GM21576 (cell line): ENCODE measurements around the gene CEL.
"Not testable (repeated sequence)": the region's sequence is repeated elsewhere in the genome, so short reads cannot be mapped to it uniquely, and the experiment has no call there.

Source experiments
- ATAC-seq: cut with Tn5 transposase; IDR thresholded peaks from one replicate; pipeline ENCODE4 v1.9.1; 2021; ENCODE audit warnings: mild to moderate bottlenecking, moderate library complexity; ENCODE audit not compliant: unreplicated experiment

CEL gene

GRCh38 chr9:133046196-133046899 lies 15.4 kb upstream of the CEL start:
- no peak for ATAC-seq

- ATAC-seq = no peak
Measured at GRCh38 chr9:133046900-133047295, 14.9 kb upstream of the CEL start.

- no peak for ATAC-seq
Measured at GRCh38 chr9:133048595-133048994, 13.2 kb upstream of the CEL start.

- ATAC-seq = no peak
Measured at GRCh38 chr9:133049043-133049442, 12.7 kb upstream of the CEL start.

GRCh38 chr9:133050142-133050541 lies 11.6 kb upstream of the CEL start:
- no peak for ATAC-seq

GRCh38 chr9:133050781-133051180 lies 11.0 kb upstream of the CEL start:
- ATAC-seq = no peak

GRCh38 chr9:133051281-133051900 lies 10.4 kb upstream of the CEL start:
- no peak for ATAC-seq

- no peak for ATAC-seq
Measured at GRCh38 chr9:133051966-133052539, 9.7 kb upstream of the CEL start.

GRCh38 chr9:133054194-133054890 lies 7.4 kb upstream of the CEL start:
- ATAC-seq = no peak

GRCh38 chr9:133054966-133055365 lies 6.8 kb upstream of the CEL start:
- ATAC-seq = no peak

GRCh38 chr9:133055788-133056420 lies 5.9 kb upstream of the CEL start:
- ATAC-seq = no peak

GRCh38 chr9:133056533-133056932 lies 5.2 kb upstream of the CEL start:
- no peak for ATAC-seq

- ATAC-seq = no peak
Measured at GRCh38 chr9:133057006-133057405, 4.8 kb upstream of the CEL start.

GRCh38 chr9:133057553-133057952 lies 4.2 kb upstream of the CEL start:
- ATAC-seq = no peak

GRCh38 chr9:133058071-133058470 lies 3.7 kb upstream of the CEL start:
- ATAC-seq = no peak

GRCh38 chr9:133058550-133059320 lies 3.0 kb upstream of the CEL start:
- ATAC-seq = no peak

GRCh38 chr9:133059623-133060022 lies 2.2 kb upstream of the CEL start:
- ATAC-seq = no peak

GRCh38 chr9:133060417-133060841 lies 1.4 kb upstream of the CEL start:
- no peak for ATAC-seq

GRCh38 chr9:133061019-133061763 lies 590 bp upstream of the CEL start:
- not testable (repeated sequence) for ATAC-seq

- ATAC-seq = not testable (repeated sequence)
Measured at GRCh38 chr9:133062569-133062968, 788 bp downstream of the CEL start.
